Retinal pigment epithelial cell (primary cell): Measurements from ENCODE around the gene SORBS1.

ENCODE experiments used
- DNase-seq: peaks from one replicate; pipeline ENCODE4 v3.0.0-alpha.2; 2010; ENCODE audit warnings: low read depth
- H3K4me3 ChIP-seq: 2 replicates; pipeline ENCODE4 v1.5.1; 2011; ENCODE audit warnings: mild to moderate bottlenecking, low read length, control low read depth, moderate library complexity
- CTCF ChIP-seq: conservative IDR thresholded peaks from 2 replicates; pipeline ENCODE4 v1.5.1; 2011; ENCODE audit warnings: low read depth, low read length, control low read depth, inconsistent platforms

SORBS1 gene

GRCh38 chr10:95343573-95343972 lies 217.6 kb downstream of the SORBS1 start:
- DNase-seq: no peak
- no peak overlapping the region for H3K4me3 ChIP-seq
- no peak for TF ChIP-seq CTCF

GRCh38 chr10:95341716-95342130 lies 219.4 kb downstream of the SORBS1 start:
- no peak overlapping the region for H3K4me3 ChIP-seq
- TF ChIP-seq CTCF: no peak
- DNase-seq: no peak

GRCh38 chr10:95339863-95340262 lies 221.3 kb downstream of the SORBS1 start:
- DNase-seq: no peak
- no peak overlapping the region for H3K4me3 ChIP-seq
- TF ChIP-seq CTCF: no peak

- no peak overlapping the region for H3K4me3 ChIP-seq
- no peak for TF ChIP-seq CTCF
- no peak for DNase-seq
Measured at GRCh38 chr10:95337423-95338160, 223.6 kb downstream of the SORBS1 start.

- no peak for DNase-seq
- no peak overlapping the region for H3K4me3 ChIP-seq
- TF ChIP-seq CTCF: no peak
Measured at GRCh38 chr10:95336702-95337101, 224.5 kb downstream of the SORBS1 start.

- DNase-seq: no peak
- no peak overlapping the region for H3K4me3 ChIP-seq
- no peak for TF ChIP-seq CTCF
Measured at GRCh38 chr10:95335933-95336699, 225.1 kb downstream of the SORBS1 start.

- no peak for TF ChIP-seq CTCF
- no peak for DNase-seq
- H3K4me3 ChIP-seq: no peak overlapping the region
Measured at GRCh38 chr10:95334805-95335144, 226.4 kb downstream of the SORBS1 start.
